PC-9 (cell line): ENCODE data around the gene RALGAPA2. TPM values are rescaled to one million over a fixed set of nuclear protein-coding genes. Genes with fewer than 3 reads are reported as not detected.

ENCODE experiments used
- BruUV-seq: library from RNA; stranded (reverse); fragments of 400-500 nt; replicated peaks from 2 replicates; lab custom pipeline; 2021; lab: Mats Ljungman, UMichigan
- CTCF ChIA-PET: fragments of 300-600 bp; sonication (Branson Sonifier 250); formaldehyde crosslinking; loops from one replicate; lab custom pipeline; 2022; ENCODE audit warnings: antibody characterized with exemption; lab: Charles Lee
- POLR2A ChIA-PET: fragments of 300-600 bp; sonication (Branson Sonifier 250); formaldehyde crosslinking; loops from one replicate; lab custom pipeline; 2022; ENCODE audit warnings: antibody characterized with exemption; ENCODE audit not compliant: unreplicated experiment; lab: Charles Lee
- DNase-seq, 2 experiments: peaks; one replicate each; pipeline versions ENCODE4 v3.0.0 to v3.0.0-alpha.2; 2015 to 2022; ENCODE audit warnings: mixed read lengths in 1 of 2
- H2AFZ ChIP-seq: fragments of 200-600 bp; sonication (generic); 2 replicates; pipeline ENCODE4 v1.8.1; 2017; ENCODE audit warnings: antibody characterized with exemption
- H3F3A ChIP-seq: fragments of 200-600 bp; sonication (generic); 2 replicates; pipeline ENCODE4 v1.8.1; 2017; ENCODE audit warnings: antibody characterized with exemption, mild to moderate bottlenecking, low read depth; ENCODE audit not compliant: insufficient read depth
- H3K27ac ChIP-seq: fragments of 200-600 bp; sonication (generic); 2 replicates; pipeline ENCODE4 v1.6.1; 2016; ENCODE audit warnings: mixed run types
- H3K27me3 ChIP-seq: fragments of 200-600 bp; sonication (generic); 2 replicates; pipeline ENCODE4 v1.6.1; 2016; ENCODE audit warnings: low read depth, mixed run types; ENCODE audit not compliant: insufficient read depth
- H3K36me3 ChIP-seq: fragments of 200-600 bp; sonication (generic); 2 replicates; pipeline ENCODE4 v1.6.1; 2016; ENCODE audit warnings: low read depth, mixed run types
- H3K4me1 ChIP-seq: fragments of 200-600 bp; sonication (generic); replicated peaks from 2 replicates; pipeline ENCODE4 v1.6.1; 2016; ENCODE audit warnings: mixed run types; ENCODE audit not compliant: insufficient read depth
- H3K4me2 ChIP-seq: fragments of 200-600 bp; sonication (generic); 2 replicates; pipeline ENCODE4 v1.6.1; 2017; ENCODE audit warnings: mixed run types
- H3K4me3 ChIP-seq: fragments of 200-600 bp; sonication (generic); 2 replicates; pipeline ENCODE4 v1.6.1; 2016; ENCODE audit warnings: mixed run types
- H3K79me2 ChIP-seq: fragments of 200-600 bp; sonication (generic); 2 replicates; pipeline ENCODE4 v1.6.1; 2017; ENCODE audit warnings: low read depth, mixed run types
- H3K9me2 ChIP-seq: fragments of 200-600 bp; sonication (generic); 2 replicates; pipeline ENCODE4 v1.8.1; 2017; ENCODE audit warnings: mild to moderate bottlenecking; ENCODE audit not compliant: insufficient read depth
- H3K9me3 ChIP-seq: fragments of 200-600 bp; sonication (generic); 2 replicates; pipeline ENCODE4 v1.8.1; 2016; ENCODE audit warnings: low read depth; ENCODE audit not compliant: insufficient read depth
- H4K20me1 ChIP-seq: fragments of 200-600 bp; sonication (generic); 2 replicates; pipeline ENCODE4 v1.8.1; 2017; ENCODE audit not compliant: insufficient read depth
- CTCF ChIP-seq: fragments of 200-600 bp; sonication (generic); conservative IDR thresholded peaks from 2 replicates; pipeline ENCODE4 v1.6.1; 2017; ENCODE audit warnings: mixed run types, antibody characterized with exemption, mild to moderate bottlenecking, moderate library complexity
- EZH2 ChIP-seq: fragments of 200-600 bp; sonication (generic); IDR thresholded peaks from 2 replicates; pipeline ENCODE4 v1.8.0; 2017; ENCODE audit warnings: antibody characterized with exemption, low read depth
- intact Hi-C: fragments of 100-400 bp; cut with micrococcal nuclease; formaldehyde crosslinking; loops from one replicate; pipeline ENCODE4 v1.10.0; 2022; ENCODE audit not compliant: unreplicated experiment
- total RNA-seq: library from RNA; stranded (reverse); gene quantifications from 2 replicates; pipeline ENCODE4 v1.2.3, GENCODE V29; 2021

The RALGAPA2 gene
- total RNA-seq, 1 experiment from 2014 or later = 28.7 TPM

- Histone ChIP-seq H3K4me1 (no peaks in the 10 kb centered on the region), H3K27ac (no peak overlapping the region), H2AFZ (no peak overlapping the region), H3K4me3 (no peak overlapping the region), H3K79me2 (no peaks in the 10 kb centered on the region), H3K9me3 (no peaks in the 10 kb centered on the region), H4K20me1 (no peaks in the 10 kb centered on the region), H3K4me2 (no peak overlapping the region), H3F3A (no peaks in the 10 kb centered on the region), H3K27me3 (no peaks in the 10 kb centered on the region), H3K36me3 (no peaks in the 10 kb centered on the region), H3K9me2 (no peaks in the 10 kb centered on the region)
- intact Hi-C loops = no loop called here
- no peak for DNase-seq
- TF ChIP-seq CTCF (no peak), EZH2 (no peak)
- no TSS peak for BruUV-seq
- ChIA-PET POLR2A (no interaction called here), CTCF (no interaction called here)
Observed at GRCh38 chr20:20398123-20398522, 314.3 kb downstream of the RALGAPA2 start.

- no peak overlapping the region for H3K27ac ChIP-seq
- no TSS peak for BruUV-seq
- H4K20me1 ChIP-seq = no peaks in the 10 kb centered on the region
- H3K9me3 ChIP-seq = no peaks in the 10 kb centered on the region
- ChIA-PET POLR2A (no interaction called here), CTCF (no interaction called here)
- no peak overlapping the region for H3K4me2 ChIP-seq
- H3K36me3 ChIP-seq = no peaks in the 10 kb centered on the region
- H3K79me2 ChIP-seq = no peaks in the 10 kb centered on the region
- intact Hi-C loops = no loop called here
- H3F3A ChIP-seq = no peaks in the 10 kb centered on the region
- no peak overlapping the region for H3K4me3 ChIP-seq
- no peaks in the 10 kb centered on the region for H3K27me3 ChIP-seq
- no peaks in the 10 kb centered on the region for H3K9me2 ChIP-seq
- no peak for DNase-seq
- H2AFZ ChIP-seq = no peak overlapping the region
- no peaks in the 10 kb centered on the region for H3K4me1 ChIP-seq
- no peak for TF ChIP-seq EZH2
- TF ChIP-seq CTCF = no peak
Observed at GRCh38 chr20:20396794-20397193, 315.6 kb downstream of the RALGAPA2 start.

GRCh38 chr20:20395903-20396568, 316.4 kb downstream of the RALGAPA2 start:
- DNase-seq = no peak
- H3K4me1 ChIP-seq = no peaks in the 10 kb centered on the region
- no peak overlapping the region for H3K4me2 ChIP-seq
- BruUV-seq = no TSS peak
- TF ChIP-seq CTCF (no peak), EZH2 (no peak)
- H3K9me2 ChIP-seq = no peaks in the 10 kb centered on the region
- H3F3A ChIP-seq = no peaks in the 10 kb centered on the region
- no peak overlapping the region for H3K27ac ChIP-seq
- no peak overlapping the region for H3K4me3 ChIP-seq
- intact Hi-C loops = no loop called here
- H3K79me2 ChIP-seq = no peaks in the 10 kb centered on the region
- ChIA-PET CTCF (no interaction called here), POLR2A (no interaction called here)
- H4K20me1 ChIP-seq = no peaks in the 10 kb centered on the region
- no peak overlapping the region for H2AFZ ChIP-seq
- H3K27me3 ChIP-seq = no peaks in the 10 kb centered on the region
- H3K36me3 ChIP-seq = no peaks in the 10 kb centered on the region
- H3K9me3 ChIP-seq = no peaks in the 10 kb centered on the region
